GM19193 (cell line): ENCODE data around the gene NAAA.

Experiments used
- POLR2A ChIP-seq: IDR thresholded peaks from 4 replicates; pipeline ENCODE4 v1.6.1; 2011; ENCODE audit not compliant: insufficient read depth, insufficient read length; ENCODE audit errors: extremely low read depth

The NAAA gene

DNA sequence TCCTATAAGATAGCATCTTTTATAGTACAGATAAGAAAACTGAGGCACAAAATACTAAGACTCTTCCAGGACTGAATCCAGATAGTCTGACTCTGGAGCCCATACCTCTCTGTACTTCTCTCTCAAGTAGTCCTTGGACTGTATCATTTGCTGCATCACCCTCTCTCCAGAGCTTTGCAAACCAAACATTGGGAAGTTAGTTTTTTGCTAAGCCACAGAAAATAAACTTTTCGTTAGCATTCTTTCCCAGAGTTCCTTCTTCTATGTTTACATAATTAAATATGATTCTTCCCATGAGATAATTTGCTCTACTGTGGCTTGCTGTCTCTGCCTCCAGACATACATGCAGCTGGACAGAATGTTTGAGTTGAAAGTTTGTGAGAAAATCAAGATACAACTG, 60.5 kb downstream of the NAAA start:
- no peak for TF ChIP-seq POLR2A

DNA sequence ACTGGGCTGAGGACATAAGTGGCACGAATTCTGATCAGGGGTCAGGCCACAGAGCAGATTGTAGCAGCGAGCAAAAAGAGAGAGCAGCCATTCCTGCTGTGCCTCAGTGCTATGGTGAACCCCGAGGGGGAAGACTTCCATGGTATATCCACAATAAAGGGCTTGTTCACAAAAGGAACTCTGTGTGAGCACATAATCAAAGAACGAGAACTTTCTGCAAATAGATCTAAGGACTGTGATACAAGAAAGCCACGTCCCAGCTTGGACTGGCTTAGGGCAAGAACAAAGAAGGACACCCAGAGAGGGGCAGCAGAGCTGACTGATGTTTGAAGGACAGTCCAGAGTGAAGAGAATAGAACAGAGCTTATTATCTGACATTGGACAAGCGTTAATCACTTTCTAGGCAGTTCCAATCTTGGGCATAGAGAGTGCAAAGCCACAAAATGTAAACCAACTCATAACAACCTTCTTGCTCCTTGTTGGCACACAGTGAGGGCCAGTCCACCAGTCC, 62.5 kb downstream of the NAAA start:
- TF ChIP-seq POLR2A = no peak

DNA sequence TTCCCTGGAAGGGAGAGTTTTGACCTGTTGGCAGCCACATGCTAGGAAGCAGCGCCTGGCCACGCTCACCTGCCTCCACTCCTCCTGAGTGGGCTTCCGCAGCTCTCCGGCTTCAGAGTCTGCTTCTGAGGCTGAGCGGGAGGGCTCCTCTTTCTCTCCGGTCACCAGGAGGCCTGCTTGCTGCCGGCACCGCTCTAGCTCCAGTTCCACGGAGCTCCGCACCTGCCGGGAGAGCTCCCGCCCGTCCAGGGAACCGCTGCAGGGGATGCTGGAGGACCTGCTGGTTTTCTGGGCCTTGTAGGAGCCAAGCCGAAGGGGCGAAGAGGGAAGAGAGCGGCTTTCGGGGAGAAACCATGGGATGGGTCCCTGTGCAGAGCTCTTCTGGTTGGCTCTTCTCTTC, 64.6 kb downstream of the NAAA start:
- no peak for TF ChIP-seq POLR2A

DNA sequence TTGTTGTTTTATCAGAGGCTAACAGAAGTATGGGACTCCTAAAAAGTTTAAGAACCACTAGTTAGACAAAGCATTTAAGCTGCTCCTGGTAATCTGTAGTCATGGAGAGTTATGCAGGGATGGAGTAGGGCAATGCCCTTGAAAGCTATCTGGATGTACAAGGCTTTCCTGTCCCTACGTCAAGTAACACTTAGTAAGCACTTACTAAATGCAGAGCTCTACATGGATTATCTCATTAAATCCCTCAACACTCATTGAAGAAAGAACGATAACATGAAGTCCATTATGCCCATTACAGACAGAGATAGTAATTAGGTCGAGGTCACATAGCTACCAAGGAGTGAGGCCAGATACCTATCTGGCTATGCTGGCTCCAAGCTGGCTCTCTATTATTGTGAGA, 71.7 kb downstream of the NAAA start:
- no peak for TF ChIP-seq POLR2A

DNA sequence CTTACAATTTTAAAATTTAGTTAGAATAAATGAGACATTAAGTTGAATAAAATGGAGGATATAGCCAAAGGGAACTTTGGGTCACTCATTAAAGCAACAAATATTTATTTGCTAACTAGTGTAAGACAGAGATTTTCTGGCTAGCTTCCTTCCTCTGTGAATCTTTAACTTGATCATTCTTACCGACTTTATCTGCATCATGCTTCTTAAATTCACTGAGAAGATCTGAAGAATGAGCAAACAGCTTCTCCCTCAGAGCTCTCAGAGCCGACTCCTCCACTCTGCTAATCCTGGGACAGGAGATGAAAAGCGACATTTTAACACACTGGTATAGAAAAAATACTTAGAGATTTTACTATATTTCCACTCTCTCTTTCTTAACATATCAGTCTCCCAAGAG, 73.7 kb downstream of the NAAA start:
- no peak for TF ChIP-seq POLR2A
